DOHH2 (cell line): ENCODE measurements around the gene FSCN2.

ENCODE experiments used
- EZH2phosphoT487 ChIP-seq: fragments of 200-600 bp; sonication (generic); IDR thresholded peaks from 2 replicates; pipeline ENCODE4 v1.6.1; 2017; ENCODE audit warnings: borderline replicate concordance, mild to moderate bottlenecking, antibody characterized with exemption, low read length, moderate library complexity, mixed read lengths
- TF ChIP-seq, protein P1 (sequence below): fragments of 200-600 bp; sonication (generic); IDR thresholded peaks from one replicate; pipeline ENCODE4 v1.5.1; 2014; ENCODE audit warnings: antibody characterized with exemption, mild to moderate bottlenecking, low read depth, low read length; ENCODE audit not compliant: poor library complexity, severe bottlenecking

- TF ChIP-seq, protein P1, sequence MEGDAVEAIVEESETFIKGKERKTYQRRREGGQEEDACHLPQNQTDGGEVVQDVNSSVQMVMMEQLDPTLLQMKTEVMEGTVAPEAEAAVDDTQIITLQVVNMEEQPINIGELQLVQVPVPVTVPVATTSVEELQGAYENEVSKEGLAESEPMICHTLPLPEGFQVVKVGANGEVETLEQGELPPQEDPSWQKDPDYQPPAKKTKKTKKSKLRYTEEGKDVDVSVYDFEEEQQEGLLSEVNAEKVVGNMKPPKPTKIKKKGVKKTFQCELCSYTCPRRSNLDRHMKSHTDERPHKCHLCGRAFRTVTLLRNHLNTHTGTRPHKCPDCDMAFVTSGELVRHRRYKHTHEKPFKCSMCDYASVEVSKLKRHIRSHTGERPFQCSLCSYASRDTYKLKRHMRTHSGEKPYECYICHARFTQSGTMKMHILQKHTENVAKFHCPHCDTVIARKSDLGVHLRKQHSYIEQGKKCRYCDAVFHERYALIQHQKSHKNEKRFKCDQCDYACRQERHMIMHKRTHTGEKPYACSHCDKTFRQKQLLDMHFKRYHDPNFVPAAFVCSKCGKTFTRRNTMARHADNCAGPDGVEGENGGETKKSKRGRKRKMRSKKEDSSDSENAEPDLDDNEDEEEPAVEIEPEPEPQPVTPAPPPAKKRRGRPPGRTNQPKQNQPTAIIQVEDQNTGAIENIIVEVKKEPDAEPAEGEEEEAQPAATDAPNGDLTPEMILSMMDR: no peak
- no peak for TF ChIP-seq EZH2phosphoT487
These were observed 18.9 kb downstream of the FSCN2 start for GRCh38 chr17:81546906-81547613.
